DLD1 (cell line): ENCODE data around the gene FAM210B.

Source experiments
- in situ Hi-C: cut with HindIII; loops from 2 replicates; pipeline ENCODE4 v1.10.0; 2017; ENCODE audit warnings: low sequenced_read_pairs

Gene FAM210B, protein sequence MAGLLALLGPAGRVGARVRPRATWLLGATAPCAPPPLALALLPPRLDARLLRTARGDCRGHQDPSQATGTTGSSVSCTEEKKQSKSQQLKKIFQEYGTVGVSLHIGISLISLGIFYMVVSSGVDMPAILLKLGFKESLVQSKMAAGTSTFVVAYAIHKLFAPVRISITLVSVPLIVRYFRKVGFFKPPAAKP

GRCh38 chr20:56358600-56359211, at the start of gene FAM210B:
Gene FAM210B (plus strand): TSS chr20:56358974. CDS start chr20:56359006, 32 bp downstream.
- in situ Hi-C loops, result no loop called here

DNA sequence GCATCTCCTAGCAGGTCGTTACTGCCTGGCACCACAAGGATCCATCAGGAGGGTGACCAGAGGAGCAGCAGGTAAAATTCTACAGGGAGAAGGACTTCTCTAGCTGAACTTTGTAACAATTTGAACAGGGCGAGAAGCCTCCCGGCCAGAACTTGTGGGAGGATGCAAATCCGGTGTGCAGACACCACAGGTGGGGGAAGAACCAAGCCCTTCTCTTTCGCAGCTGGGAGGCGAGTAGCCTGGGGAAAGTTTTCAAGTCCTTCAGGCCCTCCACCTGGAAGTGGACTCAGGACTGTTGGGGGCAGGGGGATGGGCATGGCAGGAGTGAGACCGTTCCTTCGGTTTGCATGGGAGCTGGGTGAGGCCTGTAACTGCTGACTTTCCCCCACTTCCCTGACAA, 42.7 kb upstream of the FAM210B start:
- in situ Hi-C loops, result no loop called here

DNA sequence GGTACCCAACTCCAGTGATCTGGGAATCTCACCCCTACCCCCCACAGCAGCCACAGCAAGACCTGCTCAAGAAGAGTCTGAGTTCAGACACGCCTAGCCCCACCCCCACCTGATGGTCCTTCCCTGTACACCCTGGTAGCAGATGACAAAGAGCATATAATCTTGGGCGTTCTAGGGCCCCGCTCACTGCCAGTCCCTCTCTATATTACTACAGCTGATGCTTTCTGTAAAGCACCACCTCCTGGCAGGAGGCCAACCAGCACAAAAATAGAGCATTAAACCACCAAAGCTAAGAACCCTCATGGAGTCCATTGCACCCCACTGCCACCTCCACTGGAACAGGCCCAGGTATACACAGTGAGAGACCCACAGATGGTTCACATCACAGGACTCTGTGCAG, 42.3 kb upstream of the FAM210B start:
- in situ Hi-C loops, result no loop called here

- in situ Hi-C loops, result no loop called here
Observed at GRCh38 chr20:56322681-56323080, 36.1 kb upstream of the FAM210B start.

- in situ Hi-C loops, result no loop called here
Observed at GRCh38 chr20:56323206-56323605, 35.6 kb upstream of the FAM210B start.

- in situ Hi-C loops, result no loop called here
Observed at GRCh38 chr20:56323656-56324055, 35.1 kb upstream of the FAM210B start.

GRCh38 chr20:56324806-56325205, 34.0 kb upstream of the FAM210B start:
- in situ Hi-C loops, result loop anchor here (25.0 kb wide), 1 partner anchor 1638 kb away; no protein-coding TSS in a partner anchor

DNA sequence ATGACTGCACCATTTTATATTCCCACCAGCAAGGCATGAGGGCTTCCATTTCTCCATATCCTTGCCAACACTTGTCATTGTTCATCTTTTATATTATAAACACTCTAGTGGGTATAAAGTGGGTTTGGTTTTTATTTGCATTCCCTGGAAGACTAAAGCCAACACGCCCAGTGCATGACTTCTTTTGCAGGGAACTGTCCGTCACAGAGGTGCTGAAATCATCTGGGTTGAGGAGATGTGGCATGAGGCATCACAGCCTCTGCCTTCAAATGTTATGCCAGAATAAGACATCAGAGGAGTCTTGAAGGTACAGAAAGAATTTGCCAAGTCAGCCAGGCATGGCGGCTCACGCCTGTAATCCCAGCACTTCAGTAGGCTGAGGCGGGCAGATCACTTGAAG, 29.9 kb upstream of the FAM210B start:
- in situ Hi-C loops, result loop anchor here (25.0 kb wide), 1 partner anchor 1642 kb away; no protein-coding TSS in a partner anchor

DNA sequence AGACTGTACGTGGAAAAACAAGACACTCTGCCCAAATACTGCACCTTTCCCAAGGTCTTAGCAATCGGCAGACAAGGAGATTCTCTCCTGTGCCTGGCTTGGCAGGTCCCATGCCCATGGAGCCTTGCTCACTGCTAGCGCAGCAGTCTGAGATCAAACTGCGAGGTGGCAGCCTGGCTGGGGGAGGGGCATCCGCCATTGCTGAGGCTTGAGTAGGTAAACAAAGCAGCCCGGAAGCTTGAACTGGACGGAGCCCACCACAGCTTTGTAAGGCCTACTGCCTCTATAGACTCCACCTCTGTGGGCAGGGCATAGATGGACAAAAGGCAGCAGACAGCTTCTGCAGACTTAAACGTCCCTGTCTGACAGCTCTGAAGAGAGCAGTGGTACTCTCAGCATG, 22.1 kb upstream of the FAM210B start:
- in situ Hi-C loops, result loop anchor here (25.0 kb wide), 1 partner anchor 1649 kb away; no protein-coding TSS in a partner anchor

DNA sequence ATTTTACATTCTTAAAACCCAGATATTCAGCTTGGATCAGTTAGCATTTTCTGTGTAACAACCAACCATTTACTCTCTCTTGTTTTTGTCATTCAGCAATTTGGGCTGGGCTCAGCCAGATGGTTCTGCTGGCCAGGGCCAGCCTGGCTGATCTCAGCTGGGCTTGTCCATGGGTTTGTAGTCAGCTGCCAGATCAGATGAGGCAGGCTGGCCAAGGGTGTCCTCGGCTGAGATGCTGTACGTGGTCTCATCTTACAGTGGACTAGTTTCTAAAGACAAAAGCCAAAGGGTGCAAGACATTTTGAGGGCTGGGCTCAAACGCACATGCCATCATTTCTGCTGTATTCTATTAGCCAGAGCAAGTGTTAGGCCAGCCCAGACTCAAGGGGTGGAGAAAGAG, 16.0 kb upstream of the FAM210B start:
- in situ Hi-C loops, result loop anchor here (25.0 kb wide), 1 partner anchor 1655 kb away; no protein-coding TSS in a partner anchor

DNA sequence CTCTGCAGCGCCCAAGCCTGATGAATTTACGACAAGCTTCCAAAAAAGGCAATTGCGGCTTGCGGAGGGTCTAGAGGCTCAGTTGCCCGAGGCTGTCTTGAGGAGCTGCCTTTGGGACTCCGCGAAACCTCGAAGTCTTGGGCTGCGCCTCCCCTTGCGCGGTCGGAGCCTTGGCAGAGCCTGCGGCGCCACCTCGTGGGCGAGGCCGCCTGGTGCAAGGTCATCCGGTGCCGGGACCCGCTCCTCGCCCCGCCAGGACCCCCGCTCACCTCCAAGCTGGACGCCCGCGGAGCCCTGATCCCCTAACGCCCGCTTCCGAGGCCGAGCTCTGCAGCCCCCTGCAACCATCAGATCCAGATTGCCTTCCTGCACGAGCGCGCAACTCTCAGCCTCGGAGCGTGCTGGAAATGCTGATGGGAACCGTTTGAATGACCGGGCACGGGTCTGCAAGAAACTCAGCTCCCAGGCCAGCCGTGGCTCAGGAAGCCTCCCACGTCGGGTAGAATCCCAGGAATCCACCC, 14.9 kb upstream of the FAM210B start:
- in situ Hi-C loops, result loop anchor here (25.0 kb wide), 1 partner anchor 1657 kb away; no protein-coding TSS in a partner anchor

- in situ Hi-C loops, result loop anchor here (25.0 kb wide), 1 partner anchor 1659 kb away; no protein-coding TSS in a partner anchor
Observed at GRCh38 chr20:56345911-56346310, 12.9 kb upstream of the FAM210B start.

DNA sequence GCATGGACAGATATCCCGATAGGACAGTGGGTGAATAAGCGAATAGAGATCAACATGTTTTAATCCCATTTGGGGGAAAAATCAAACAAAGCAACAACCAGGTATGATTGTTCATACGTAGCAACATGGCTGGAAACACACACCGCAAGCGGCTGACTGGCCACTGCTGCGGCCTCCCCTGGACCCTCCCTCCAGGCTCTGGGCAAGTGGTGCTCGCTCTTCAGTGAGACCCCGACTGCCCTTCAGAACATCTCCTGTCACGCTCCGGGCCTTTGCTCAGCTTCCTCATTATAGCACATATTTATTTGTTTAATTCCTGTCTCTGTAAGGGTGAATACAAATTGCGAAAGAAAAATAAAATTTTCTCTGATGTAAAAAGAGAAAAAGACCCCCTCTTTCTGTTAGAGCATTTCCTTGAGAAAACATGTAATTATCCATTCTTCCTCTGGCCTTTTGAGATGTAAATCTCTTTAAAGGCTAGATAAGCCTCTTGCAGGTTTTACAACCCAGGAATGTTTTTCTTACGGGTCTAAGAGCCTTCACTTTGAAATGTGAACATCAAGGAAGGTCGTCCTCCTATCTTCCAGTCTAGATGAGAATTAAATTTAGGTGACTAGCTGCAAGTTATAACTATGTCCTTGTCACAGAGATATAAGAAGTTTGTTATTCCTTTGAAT, 11.0 kb upstream of the FAM210B start:
- in situ Hi-C loops, result loop anchor here (25.0 kb wide), 1 partner anchor 1660 kb away; no protein-coding TSS in a partner anchor

DNA sequence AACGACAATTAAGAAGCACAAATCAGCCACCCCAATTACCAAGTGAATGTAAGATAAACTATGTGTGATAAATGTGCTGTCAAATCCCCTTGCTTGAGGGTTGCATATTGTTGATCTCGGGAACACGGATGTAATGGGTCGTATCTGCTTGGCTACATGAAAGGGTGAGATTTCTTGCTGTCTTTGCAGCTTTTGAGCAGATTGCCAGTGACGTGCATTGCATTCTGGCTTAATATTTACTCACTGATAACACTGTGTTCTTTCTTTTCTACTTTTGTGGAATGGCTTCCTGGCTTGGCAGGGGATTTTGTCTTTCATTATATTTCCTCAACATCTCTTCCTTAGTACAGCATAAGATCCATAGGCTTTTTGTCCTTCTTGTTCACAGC, 10.5 kb upstream of the FAM210B start:
- in situ Hi-C loops, result loop anchor here (25.0 kb wide), 1 partner anchor 1661 kb away; no protein-coding TSS in a partner anchor

DNA sequence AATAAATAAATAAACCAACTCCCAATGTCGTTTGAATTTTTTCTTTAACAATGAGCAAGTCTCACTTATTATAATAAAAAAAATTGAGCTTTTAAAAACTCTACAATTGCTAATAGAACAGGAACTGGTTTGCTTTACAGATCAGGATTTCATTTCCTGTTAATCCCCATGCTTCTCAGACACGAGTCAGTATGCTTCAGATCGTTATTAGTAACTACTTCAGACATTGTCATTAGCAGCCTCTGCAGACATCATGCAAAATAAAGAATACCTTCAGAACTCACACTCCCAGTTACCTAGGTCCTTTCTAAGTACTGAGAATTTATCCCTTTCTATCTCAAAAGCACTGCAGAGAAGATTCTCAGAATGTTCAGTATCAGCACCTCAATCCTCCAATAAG, 10.0 kb upstream of the FAM210B start:
- in situ Hi-C loops, result loop anchor here (25.0 kb wide), 1 partner anchor 1661 kb away; no protein-coding TSS in a partner anchor

DNA sequence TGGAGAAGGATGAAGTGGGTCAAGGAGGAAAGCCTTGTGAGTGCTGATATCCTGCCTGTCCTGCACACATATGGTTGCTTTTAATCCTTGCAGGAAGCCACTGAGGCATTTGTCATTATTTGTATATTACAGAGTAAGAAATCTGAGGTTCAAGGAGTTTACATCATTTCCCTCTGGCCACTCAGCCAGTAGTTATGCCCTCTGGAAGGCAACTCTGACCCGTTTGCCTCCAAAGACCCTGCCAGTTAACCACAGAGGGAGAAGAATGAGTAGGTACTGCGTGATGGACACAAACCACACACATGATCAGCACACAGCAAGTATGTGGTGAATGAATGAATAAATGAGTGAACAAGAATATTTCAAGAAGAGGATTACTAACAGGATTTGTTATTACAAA, 7.9 kb upstream of the FAM210B start:
- in situ Hi-C loops, result no loop called here

GRCh38 chr20:56352345-56353055, 6.3 kb upstream of the FAM210B start:
- in situ Hi-C loops, result no loop called here

- in situ Hi-C loops, result no loop called here
Observed at GRCh38 chr20:56353356-56353755, 5.4 kb upstream of the FAM210B start.

DNA sequence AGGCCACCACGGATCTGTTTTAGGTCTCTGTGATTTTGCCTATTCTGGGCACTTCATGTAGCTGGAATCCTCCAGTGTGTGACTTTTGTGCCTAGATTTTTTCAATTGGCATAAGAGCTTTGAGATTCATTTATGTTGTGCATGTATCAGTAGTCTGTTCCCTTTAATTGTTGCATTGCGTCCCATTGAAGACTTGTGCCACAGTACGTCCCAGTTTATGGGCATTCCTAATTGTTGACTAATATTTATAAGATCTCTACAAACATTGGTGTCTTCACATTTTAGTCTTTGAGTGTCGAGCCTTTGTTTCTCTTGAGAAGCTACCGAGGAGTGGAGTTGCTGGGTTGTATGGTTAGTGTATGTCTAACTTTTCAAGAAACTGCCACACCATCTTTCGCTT, 704 bp upstream of the FAM210B start:
- in situ Hi-C loops, result no loop called here

- in situ Hi-C loops, result no loop called here
Observed at GRCh38 chr20:56359212-56360132, 698 bp downstream of the FAM210B start.
